Keratinocyte (primary cell): ENCODE results near the gene CCDC12. TPM values are rescaled to one million over a fixed set of nuclear protein-coding genes. Genes with fewer than 3 reads are reported as not detected.
A peak's percentile ranks its signal among the peaks of the same experiment; 100 is the strongest.

Experiments
- DNase-seq: peaks from one replicate; pipeline ENCODE4 v3.0.0-alpha.2; 2011; ENCODE audit warnings: low read depth, missing footprints, low spot score
- FAIRE-seq: peaks from 2 replicates; lab custom pipeline; 2011; peaks lifted over from hg19 to GRCh38; lab: Jason Lieb, UNC
- H2AFZ ChIP-seq: 2 replicates; pipeline ENCODE4 v1.6.0; 2012; ENCODE audit warnings: low read length, control low read depth, inconsistent platforms; ENCODE audit not compliant: control insufficient read depth
- H3K27ac ChIP-seq: 2 replicates; pipeline ENCODE4 v1.5.1; 2011; ENCODE audit warnings: low read length; ENCODE audit not compliant: control insufficient read depth, insufficient read depth
- H3K27me3 ChIP-seq: 3 replicates; pipeline ENCODE4 v1.6.0; 2011; ENCODE audit warnings: low read length; ENCODE audit not compliant: control insufficient read depth, insufficient read depth; ENCODE audit errors: extremely low read depth
- H3K36me3 ChIP-seq, 2 experiments: 2 replicates in 1 of 2; 3 replicates in 1 of 2; pipeline ENCODE4 v1.5.1; 2011; ENCODE audit warnings: low read length in 2 of 2, mild to moderate bottlenecking in 1 of 2; ENCODE audit not compliant: control insufficient read depth in 2 of 2, insufficient read depth in 2 of 2; ENCODE audit errors: extremely low read depth in 1 of 2
- H3K4me1 ChIP-seq: 3 replicates; pipeline ENCODE4 v1.5.1; 2011; ENCODE audit warnings: low read length; ENCODE audit not compliant: control insufficient read depth, insufficient read depth; ENCODE audit errors: extremely low read depth
- H3K4me2 ChIP-seq: 3 replicates; pipeline ENCODE4 v1.6.0; 2011; ENCODE audit warnings: low read depth, low read length; ENCODE audit not compliant: control insufficient read depth, insufficient read depth; ENCODE audit errors: extremely low read depth
- H3K4me3 ChIP-seq, 3 experiments: fragments of 200-600 bp in 1 of 3; sonication (generic) in 1 of 3; 2 replicates in 2 of 3; 3 replicates in 1 of 3; pipeline ENCODE4 v1.5.1; 2011 to 2016; ENCODE audit warnings: low read length in 3 of 3, mild to moderate bottlenecking in 3 of 3, control low read depth in 2 of 3, inconsistent platforms in 1 of 3, low read depth in 1 of 3, mixed read lengths in 1 of 3, mixed run types in 1 of 3, moderate library complexity in 1 of 3; ENCODE audit not compliant: control insufficient read depth in 2 of 3, insufficient read depth in 2 of 3; ENCODE audit errors: extremely low read depth in 1 of 3
- H3K79me2 ChIP-seq: 2 replicates; pipeline ENCODE4 v1.6.0; 2012; ENCODE audit warnings: low read length; ENCODE audit not compliant: control insufficient read depth, insufficient read depth
- H3K9ac ChIP-seq: 3 replicates; pipeline ENCODE4 v1.6.0; 2011; ENCODE audit warnings: low read length; ENCODE audit not compliant: control insufficient read depth, insufficient read depth; ENCODE audit errors: extremely low read depth
- H3K9me1 ChIP-seq: 3 replicates; pipeline ENCODE4 v1.6.0; 2011; ENCODE audit warnings: low read length; ENCODE audit not compliant: control insufficient read depth, insufficient read depth; ENCODE audit errors: extremely low read depth
- H3K9me3 ChIP-seq: 2 replicates; pipeline ENCODE4 v1.5.1; 2012; ENCODE audit warnings: low read depth, low read length; ENCODE audit not compliant: control insufficient read depth
- H4K20me1 ChIP-seq: 3 replicates; pipeline ENCODE4 v1.6.0; 2011; ENCODE audit warnings: low read length; ENCODE audit not compliant: control insufficient read depth, insufficient read depth; ENCODE audit errors: extremely low read depth
- CTCF ChIP-seq, 3 experiments: IDR thresholded peaks in 1 of 3; conservative IDR thresholded peaks in 1 of 3; optimal IDR thresholded peaks in 1 of 3; 2 replicates in 2 of 3; 3 replicates in 1 of 3; pipeline versions ENCODE3 to v1.5.1; 2011; ENCODE audit warnings: low read length in 3 of 3, mild to moderate bottlenecking in 3 of 3, moderate library complexity in 2 of 3, control low read depth in 1 of 3, inconsistent platforms in 1 of 3; ENCODE audit not compliant: insufficient read depth in 2 of 3; ENCODE audit errors: extremely low read depth in 1 of 3
- EZH2 ChIP-seq: IDR thresholded peaks from one replicate; pipeline ENCODE4 v1.6.1; 2012; ENCODE audit warnings: inconsistent platforms, mild to moderate bottlenecking, low read length, moderate library complexity
- dilution Hi-C: fragments of 300-500 bp; cut with MboI; formaldehyde crosslinking; loops from one replicate; pipeline ENCODE4 v1.7.0; 2020; ENCODE audit warnings: low sequenced_read_pairs; ENCODE audit not compliant: extremely low pct_ligation_motif_present
- polyA plus RNA-seq, 5 experiments: library from polyadenylated mRNA; depleted of rRNA in 3 of 5; stranded (reverse) in 3 of 5; stranded (forward) in 1 of 5; unstranded in 1 of 5; fragments of >200 nt; gene quantifications; 1 replicate in 1 of 5; 2 replicates in 3 of 5; 3 replicates in 1 of 5; pipeline versions ENCODE4 v1.2.1 to v1.2.3, GENCODE V29; 2011 to 2012; ENCODE audit warnings: missing spikeins in 2 of 5, low read depth in 1 of 5, low replicate concordance in 1 of 5

Gene CCDC12
- polyA plus RNA-seq, 1 donor (not counting 4 experiments of a cell fraction or from before 2014, with no cell fraction given) = 27.5 TPM

- dilution Hi-C loops = no loop called here
- H3K9ac ChIP-seq = no peak overlapping the region
- FAIRE-seq = no peak
- no peaks in the 10 kb centered on the region for H3K9me1 ChIP-seq
- no peak overlapping the region for H3K27ac ChIP-seq
- no peaks in the 10 kb centered on the region for H3K36me3 ChIP-seq
- H3K4me2 ChIP-seq = no peak overlapping the region
- H3K9me3 ChIP-seq = no peaks in the 10 kb centered on the region
- H3K4me1 ChIP-seq = peaks cover 12% of the 10 kb centered on the region
- H3K27me3 ChIP-seq = no peaks in the 10 kb centered on the region
- H3K4me3 ChIP-seq = no peak overlapping the region
- H4K20me1 ChIP-seq = no peaks in the 10 kb centered on the region
- DNase-seq = no peak
- no peaks in the 10 kb centered on the region for H3K79me2 ChIP-seq
- no peak for TF ChIP-seq EZH2
- peak in 2 of 3 experiments; percentile 25 to 26 for TF ChIP-seq CTCF (optimal IDR thresholded peaks at IDR 0.05 in 1 of 3, IDR thresholded peaks at IDR 0.05 in 1 of 3, conservative IDR thresholded peaks at IDR 0.05 in 1 of 3; ENCODE audit: extremely low read depth in 1 of 3, insufficient read depth in 2 of 3, low read length in 3 of 3)
- H2AFZ ChIP-seq = no peak overlapping the region
Observed at GRCh38 chr3:46908294-46908985, 68.1 kb downstream of the CCDC12 start.

- no peak overlapping the region for H3K9ac ChIP-seq
- FAIRE-seq = no peak
Observed at GRCh38 chr3:46907960-46908293, 68.6 kb downstream of the CCDC12 start.

More at GRCh38 chr3:46907960-46908293, 68.6 kb downstream of the CCDC12 start:
- peaks cover 12% of the 10 kb centered on the region for H3K4me1 ChIP-seq
- no peak overlapping the region for H3K4me3 ChIP-seq
- H3K36me3 ChIP-seq = no peaks in the 10 kb centered on the region
- H3K9me1 ChIP-seq = no peaks in the 10 kb centered on the region
- no peak overlapping the region for H2AFZ ChIP-seq
- dilution Hi-C loops = no loop called here
- TF ChIP-seq EZH2 (no peak), CTCF (optimal IDR thresholded peaks at IDR 0.05 in 1 of 3, IDR thresholded peaks at IDR 0.05 in 1 of 3, conservative IDR thresholded peaks at IDR 0.05 in 1 of 3; ENCODE audit: extremely low read depth in 1 of 3, insufficient read depth in 2 of 3, low read length in 3 of 3) (no peak)
- H3K9me3 ChIP-seq = no peaks in the 10 kb centered on the region
- no peak for DNase-seq
- no peak overlapping the region for H3K4me2 ChIP-seq
- H3K79me2 ChIP-seq = no peaks in the 10 kb centered on the region
- H3K27ac ChIP-seq = no peak overlapping the region
- no peaks in the 10 kb centered on the region for H4K20me1 ChIP-seq
- H3K27me3 ChIP-seq = no peaks in the 10 kb centered on the region
